Activated T-cell treated with anti-CD3 and anti-CD28 coated beads, Interleukin-2, amount 50 U/mL, for 72 hours (primary cell): ENCODE results near the gene FAM184A. TPM values are rescaled to one million over a fixed set of nuclear protein-coding genes. Genes with fewer than 3 reads are reported as not detected.
A peak's percentile ranks its signal among the peaks of the same experiment; 100 is the strongest.
"Not testable (repeated sequence)": the region's sequence is repeated elsewhere in the genome, so short reads cannot be mapped to it uniquely, and the experiment has no call there.

Experiments used
- ATAC-seq, 2 donors: fragments of 150-1000 bp; cut with Tn5 transposase; replicated peaks in 1 of 2; 2 replicates each; pipeline ENCODE4 v1.10.0; 2021; ENCODE audit warnings: moderate library complexity in 2 of 2, mild to moderate bottlenecking in 1 of 2
- DNase-seq, 2 donors: peaks; one replicate each; pipeline ENCODE4 v3.0.0; 2021 to 2022; ENCODE audit warnings: mixed read lengths in 1 of 2
- H3K27ac Mint-ChIP-seq: one replicate; pipeline ENCODE4 v1.8.0; 2022; ENCODE audit warnings: mild to moderate bottlenecking, moderate library complexity, mixed read lengths
- H3K27me3 Mint-ChIP-seq: one replicate; pipeline ENCODE4 v1.8.0; 2022; ENCODE audit warnings: low read depth, mixed read lengths
- H3K36me3 Mint-ChIP-seq, 2 donors: one replicate each; pipeline ENCODE4 v1.8.0; 2022; ENCODE audit warnings: mixed read lengths in 2 of 2, mild to moderate bottlenecking in 1 of 2; ENCODE audit not compliant: insufficient read depth in 2 of 2
- H3K4me1 Mint-ChIP-seq: one replicate; pipeline ENCODE4 v1.8.0; 2022; ENCODE audit warnings: low read depth, mixed read lengths
- H3K4me3 Mint-ChIP-seq, 2 donors: one replicate each; pipeline ENCODE4 v1.8.0; 2022; ENCODE audit warnings: mild to moderate bottlenecking in 2 of 2, mixed read lengths in 2 of 2, moderate library complexity in 2 of 2
- H3K9me3 Mint-ChIP-seq, 2 donors: one replicate each; pipeline ENCODE4 v1.8.0; 2022; ENCODE audit warnings: mixed read lengths in 2 of 2
- total RNA-seq, 2 donors: library from RNA; stranded (reverse); gene quantifications; one replicate each; pipeline ENCODE4 v1.2.3, GENCODE V29; 2022

FAM184A gene
- total RNA-seq, 2 donors from 2014 or later = 18.4 to 18.5 TPM

GRCh38 chr6:119113961-119114360 lies 35.5 kb upstream of the FAM184A start:
- DNase-seq (no peak), ATAC-seq (no peak)
- H3K4me3 Mint-ChIP-seq = no peak overlapping the region
- peaks cover 22% of the 10 kb centered on the region for H3K4me1 Mint-ChIP-seq
- H3K27ac Mint-ChIP-seq = no peak overlapping the region
- H3K9me3 Mint-ChIP-seq = no peaks in the 10 kb centered on the region
- no peaks in the 10 kb centered on the region for H3K36me3 Mint-ChIP-seq
- H3K27me3 Mint-ChIP-seq = peaks cover 5% of the 10 kb centered on the region

- H3K27me3 Mint-ChIP-seq = peaks cover 5% of the 10 kb centered on the region
- H3K4me1 Mint-ChIP-seq = peaks cover 32% of the 10 kb centered on the region
- H3K36me3 Mint-ChIP-seq = no peaks in the 10 kb centered on the region
- H3K27ac Mint-ChIP-seq = no peak overlapping the region
- no peaks in the 10 kb centered on the region for H3K9me3 Mint-ChIP-seq
- H3K4me3 Mint-ChIP-seq = no peak overlapping the region
- DNase-seq (no peak), ATAC-seq (no peak)
Measured at GRCh38 chr6:119112812-119113530, 34.5 kb upstream of the FAM184A start.

GRCh38 chr6:119110601-119111548 lies 32.4 kb upstream of the FAM184A start:
- Mint-ChIP-seq H3K4me3 (peak overlapping the region in 1 of 2 donors; percentile 2), H3K36me3 (no peaks in the 10 kb centered on the region), H3K27me3 (peaks cover 5% of the 10 kb centered on the region), H3K4me1 (peaks cover 36% of the 10 kb centered on the region), H3K9me3 (no peaks in the 10 kb centered on the region), H3K27ac (peak overlapping the region; percentile 21)
- ATAC-seq (peak; percentile 86), DNase-seq (peak; percentile 37 to 58)

GRCh38 chr6:119109654-119110325 lies 31.3 kb upstream of the FAM184A start:
- H3K27ac Mint-ChIP-seq = peak overlapping the region; percentile 1
- peak overlapping the region in 1 of 2 donors; percentile 2 for H3K4me3 Mint-ChIP-seq
- H3K9me3 Mint-ChIP-seq = peaks cover 0 to 1% of the 10 kb centered on the region in 2 donors

GRCh38 chr6:119108076-119108475 lies 29.6 kb upstream of the FAM184A start:
- H3K27me3 Mint-ChIP-seq = peaks cover 5% of the 10 kb centered on the region
- ATAC-seq = peak in 1 of 2 donors; percentile 8
- DNase-seq = no peak
- no peak overlapping the region for H3K4me3 Mint-ChIP-seq
- H3K9me3 Mint-ChIP-seq = peaks cover 0 to 2% of the 10 kb centered on the region in 2 donors
- H3K36me3 Mint-ChIP-seq = peaks cover 0 to 1% of the 10 kb centered on the region in 2 donors
- H3K27ac Mint-ChIP-seq = no peak overlapping the region
- peaks cover 43% of the 10 kb centered on the region for H3K4me1 Mint-ChIP-seq

More at GRCh38 chr6:119109654-119110325, 31.3 kb upstream of the FAM184A start:
- H3K4me1 Mint-ChIP-seq = peaks cover 44% of the 10 kb centered on the region
- peaks cover 5% of the 10 kb centered on the region for H3K27me3 Mint-ChIP-seq
- no peak for ATAC-seq
- H3K36me3 Mint-ChIP-seq = peaks cover 0 to 1% of the 10 kb centered on the region in 2 donors
- DNase-seq = no peak

GRCh38 chr6:119105282-119105681 lies 26.8 kb upstream of the FAM184A start:
- Mint-ChIP-seq H3K9me3 (peaks cover 0 to 2% of the 10 kb centered on the region in 2 donors), H3K4me1 (peaks cover 35% of the 10 kb centered on the region), H3K27ac (no peak overlapping the region), H3K4me3 (no peak overlapping the region), H3K36me3 (peaks cover 0 to 1% of the 10 kb centered on the region in 2 donors), H3K27me3 (no peaks in the 10 kb centered on the region)
- DNase-seq (no peak), ATAC-seq (peak; percentile 29 to 45)

- no peak overlapping the region for H3K4me3 Mint-ChIP-seq
- H3K9me3 Mint-ChIP-seq = peaks cover 0 to 4% of the 10 kb centered on the region in 2 donors
- no peak for DNase-seq
- no peak overlapping the region for H3K27ac Mint-ChIP-seq
- peaks cover 19% of the 10 kb centered on the region for H3K4me1 Mint-ChIP-seq
- no peaks in the 10 kb centered on the region for H3K27me3 Mint-ChIP-seq
- ATAC-seq = no peak
- H3K36me3 Mint-ChIP-seq = peaks cover 1 to 4% of the 10 kb centered on the region in 2 donors
Measured at GRCh38 chr6:119102901-119103300, 24.4 kb upstream of the FAM184A start.

- Mint-ChIP-seq H3K36me3 (peaks cover 0 to 6% of the 10 kb centered on the region in 2 donors), H3K4me1 (peaks cover 22% of the 10 kb centered on the region), H3K27ac (no peak overlapping the region), H3K27me3 (no peaks in the 10 kb centered on the region), H3K9me3 (peaks cover 0 to 4% of the 10 kb centered on the region in 2 donors), H3K4me3 (no peak overlapping the region)
- DNase-seq = no peak
- no peak for ATAC-seq
Measured at GRCh38 chr6:119100115-119100514, 21.7 kb upstream of the FAM184A start.

- Mint-ChIP-seq H3K4me1 (peaks cover 16% of the 10 kb centered on the region), H3K4me3 (peak overlapping the region; percentile 0 to 9), H3K27ac (peak overlapping the region; percentile 17)
- ATAC-seq = peak; percentile 64 to 71
- H3K36me3 Mint-ChIP-seq, H3K9me3 Mint-ChIP-seq, H3K27me3 Mint-ChIP-seq: not testable (repeated sequence)
- DNase-seq = peak in 1 of 2 donors; percentile 14
Measured at GRCh38 chr6:119097815-119098361, 19.4 kb upstream of the FAM184A start.

- Mint-ChIP-seq H3K36me3 (peaks cover 0 to 6% of the 10 kb centered on the region in 2 donors), H3K4me1 (peaks cover 16% of the 10 kb centered on the region), H3K4me3 (no peak overlapping the region), H3K27me3 (no peaks in the 10 kb centered on the region), H3K27ac (no peak overlapping the region), H3K9me3 (peaks cover 0 to 3% of the 10 kb centered on the region in 2 donors)
- no peak for ATAC-seq
- DNase-seq = no peak
Measured at GRCh38 chr6:119096721-119097565, 18.5 kb upstream of the FAM184A start.

GRCh38 chr6:119090256-119090655 lies 11.8 kb upstream of the FAM184A start:
- DNase-seq (no peak), ATAC-seq (no peak)
- Mint-ChIP-seq H3K4me1 (no peaks in the 10 kb centered on the region), H3K27me3 (peaks cover 7% of the 10 kb centered on the region), H3K4me3 (no peak overlapping the region), H3K9me3 (peaks cover 0 to 2% of the 10 kb centered on the region in 2 donors), H3K27ac (no peak overlapping the region), H3K36me3 (no peaks in the 10 kb centered on the region)

GRCh38 chr6:119084784-119085183 lies 6.3 kb upstream of the FAM184A start:
- Mint-ChIP-seq H3K27me3 (peaks cover 7% of the 10 kb centered on the region), H3K4me1 (peaks cover 2% of the 10 kb centered on the region), H3K36me3 (peaks cover 8 to 9% of the 10 kb centered on the region in 2 donors), H3K4me3 (no peak overlapping the region), H3K9me3 (peaks cover 4 to 10% of the 10 kb centered on the region in 2 donors), H3K27ac (no peak overlapping the region)
- ATAC-seq = no peak
- no peak for DNase-seq
